ENCODE measurements around the gene ZDHHC14. TPM values are rescaled to one million over a fixed set of nuclear protein-coding genes. Genes with fewer than 3 reads are reported as not detected.

The ZDHHC14 gene
- total RNA-seq, 1 experiment from 2014 or later = 4.9 TPM

DNA sequence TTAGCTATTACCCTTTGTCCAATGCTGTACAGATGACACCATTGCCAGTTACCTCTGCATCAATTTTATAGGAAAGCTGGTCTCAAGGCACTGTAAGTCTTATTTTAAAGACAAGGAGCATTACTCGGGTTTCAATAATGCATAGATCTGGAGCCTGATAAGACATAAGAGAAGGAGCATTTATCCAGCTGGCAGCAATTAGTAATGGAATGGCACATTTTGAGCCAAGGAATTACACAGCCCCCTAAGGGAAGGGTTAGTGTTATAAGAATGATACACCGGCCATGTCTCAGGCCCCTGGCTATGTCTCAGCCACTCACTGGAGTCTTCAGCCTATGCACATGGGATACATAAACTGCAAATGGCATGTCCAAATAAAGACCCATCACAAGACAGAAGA lies 34.6 kb upstream of the ZDHHC14 start:
- H3K27ac ChIP-seq (ENCODE audit: low read length) = no peak overlapping the region
- H3K9me2 ChIP-seq (replicated peaks; ENCODE audit: low read length) = no peaks in the 10 kb centered on the region
- no peak for ATAC-seq
- no peaks in the 10 kb centered on the region for H3K9me3 ChIP-seq (ENCODE audit: low read length)
- intact Hi-C loops (cut with micrococcal nuclease) = no loop called here
- BruUV-seq (replicated peaks) = no TSS peak
- ChIA-PET CTCF (no interaction called here), POLR2A (ENCODE audit: unreplicated experiment) (no interaction called here)
- TF ChIP-seq EZH2phosphoT487 (IDR thresholded peaks at IDR 0.05; ENCODE audit: borderline replicate concordance, low read length) (no peak), EZH2 (IDR thresholded peaks at IDR 0.05; ENCODE audit: low read length, unreplicated experiment) (no peak)
- TF ChIP-seq, protein P1, sequence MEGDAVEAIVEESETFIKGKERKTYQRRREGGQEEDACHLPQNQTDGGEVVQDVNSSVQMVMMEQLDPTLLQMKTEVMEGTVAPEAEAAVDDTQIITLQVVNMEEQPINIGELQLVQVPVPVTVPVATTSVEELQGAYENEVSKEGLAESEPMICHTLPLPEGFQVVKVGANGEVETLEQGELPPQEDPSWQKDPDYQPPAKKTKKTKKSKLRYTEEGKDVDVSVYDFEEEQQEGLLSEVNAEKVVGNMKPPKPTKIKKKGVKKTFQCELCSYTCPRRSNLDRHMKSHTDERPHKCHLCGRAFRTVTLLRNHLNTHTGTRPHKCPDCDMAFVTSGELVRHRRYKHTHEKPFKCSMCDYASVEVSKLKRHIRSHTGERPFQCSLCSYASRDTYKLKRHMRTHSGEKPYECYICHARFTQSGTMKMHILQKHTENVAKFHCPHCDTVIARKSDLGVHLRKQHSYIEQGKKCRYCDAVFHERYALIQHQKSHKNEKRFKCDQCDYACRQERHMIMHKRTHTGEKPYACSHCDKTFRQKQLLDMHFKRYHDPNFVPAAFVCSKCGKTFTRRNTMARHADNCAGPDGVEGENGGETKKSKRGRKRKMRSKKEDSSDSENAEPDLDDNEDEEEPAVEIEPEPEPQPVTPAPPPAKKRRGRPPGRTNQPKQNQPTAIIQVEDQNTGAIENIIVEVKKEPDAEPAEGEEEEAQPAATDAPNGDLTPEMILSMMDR (conservative IDR thresholded peaks at IDR 0.05; ENCODE audit: low read depth, low read length) = no peak
- H3K4me3 ChIP-seq (ENCODE audit: low read length) = no peak overlapping the region
- H4K20me1 ChIP-seq (ENCODE audit: low read length) = no peaks in the 10 kb centered on the region
- DNase-seq = no peak
- no peaks in the 10 kb centered on the region for H3K27me3 ChIP-seq (ENCODE audit: low read length)
- H3K9ac ChIP-seq (ENCODE audit: low read length) = no peak overlapping the region
- no peak overlapping the region for H2AFZ ChIP-seq (ENCODE audit: low read length)
- no peak overlapping the region for H3K4me2 ChIP-seq (ENCODE audit: low read length)
- no peaks in the 10 kb centered on the region for H3K4me1 ChIP-seq (ENCODE audit: insufficient read depth, low read length)
- H3K36me3 ChIP-seq (ENCODE audit: low read depth, low read length) = no peaks in the 10 kb centered on the region
- H3F3A ChIP-seq (ENCODE audit: low read length, unreplicated experiment) = no peaks in the 10 kb centered on the region
- H3K79me2 ChIP-seq (ENCODE audit: low read length) = no peaks in the 10 kb centered on the region

DNA sequence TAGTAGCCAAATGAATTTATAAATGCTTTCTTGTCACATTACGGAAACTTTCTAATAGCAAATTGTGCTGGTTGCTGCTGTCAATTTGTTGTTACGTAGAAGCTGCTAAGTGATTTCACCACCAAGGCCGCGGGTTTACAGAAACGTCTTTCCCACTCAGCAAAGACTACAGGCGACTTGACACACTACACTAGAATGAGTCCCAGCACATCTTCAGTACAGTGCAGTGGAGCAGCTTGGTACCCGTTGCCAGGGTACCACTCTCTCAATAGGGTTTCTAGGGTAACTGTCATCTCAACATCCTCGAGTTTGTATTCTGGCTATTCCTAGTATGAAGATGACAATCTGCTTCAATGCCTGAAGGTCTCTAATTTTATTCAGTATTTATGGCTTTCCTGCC lies 22.7 kb upstream of the ZDHHC14 start:
- Histone ChIP-seq H3K9me2 (replicated peaks; ENCODE audit: low read length) (no peaks in the 10 kb centered on the region), H3K79me2 (ENCODE audit: low read length) (no peaks in the 10 kb centered on the region), H3K27ac (ENCODE audit: low read length) (no peak overlapping the region), H3K9me3 (ENCODE audit: low read length) (no peaks in the 10 kb centered on the region), H4K20me1 (ENCODE audit: low read length) (no peaks in the 10 kb centered on the region), H3K27me3 (ENCODE audit: low read length) (no peaks in the 10 kb centered on the region), H2AFZ (ENCODE audit: low read length) (no peak overlapping the region), H3K36me3 (ENCODE audit: low read depth, low read length) (no peaks in the 10 kb centered on the region), H3K4me2 (ENCODE audit: low read length) (no peak overlapping the region), H3K9ac (ENCODE audit: low read length) (no peak overlapping the region), H3F3A (ENCODE audit: low read length, unreplicated experiment) (no peaks in the 10 kb centered on the region), H3K4me1 (ENCODE audit: insufficient read depth, low read length) (no peaks in the 10 kb centered on the region), H3K4me3 (ENCODE audit: low read length) (no peak overlapping the region)
- ATAC-seq (no peak), DNase-seq (no peak)
- BruUV-seq (replicated peaks) = no TSS peak
- POLR2A ChIA-PET (ENCODE audit: unreplicated experiment) = interaction anchor here (0.6 kb wide), 1 partner anchor 34 kb away, joined by 3 read pairs; no protein-coding TSS in a partner anchor
- intact Hi-C loops (cut with micrococcal nuclease) = no loop called here
- CTCF ChIA-PET = no interaction called here
- TF ChIP-seq, protein P1 (conservative IDR thresholded peaks at IDR 0.05; ENCODE audit: low read depth, low read length) = no peak
- TF ChIP-seq EZH2 (IDR thresholded peaks at IDR 0.05; ENCODE audit: low read length, unreplicated experiment) (no peak), EZH2phosphoT487 (IDR thresholded peaks at IDR 0.05; ENCODE audit: borderline replicate concordance, low read length) (no peak)

GRCh38 chr6:157361886-157362285 lies 19.1 kb upstream of the ZDHHC14 start:
- ChIA-PET POLR2A (ENCODE audit: unreplicated experiment) (no interaction called here), CTCF (no interaction called here)
- H3K27me3 ChIP-seq (ENCODE audit: low read length) = no peaks in the 10 kb centered on the region
- no TSS peak for BruUV-seq (replicated peaks)
- no peak overlapping the region for H3K4me3 ChIP-seq (ENCODE audit: low read length)
- H2AFZ ChIP-seq (ENCODE audit: low read length) = no peak overlapping the region
- DNase-seq (no peak), ATAC-seq (no peak)
- no peaks in the 10 kb centered on the region for H4K20me1 ChIP-seq (ENCODE audit: low read length)
- H3K79me2 ChIP-seq (ENCODE audit: low read length) = no peaks in the 10 kb centered on the region
- H3K9me3 ChIP-seq (ENCODE audit: low read length) = no peaks in the 10 kb centered on the region
- no peaks in the 10 kb centered on the region for H3K9me2 ChIP-seq (replicated peaks; ENCODE audit: low read length)
- no peaks in the 10 kb centered on the region for H3K4me1 ChIP-seq (ENCODE audit: insufficient read depth, low read length)
- TF ChIP-seq, protein P1 (conservative IDR thresholded peaks at IDR 0.05; ENCODE audit: low read depth, low read length) = no peak
- TF ChIP-seq EZH2phosphoT487 (IDR thresholded peaks at IDR 0.05; ENCODE audit: borderline replicate concordance, low read length) (no peak), EZH2 (IDR thresholded peaks at IDR 0.05; ENCODE audit: low read length, unreplicated experiment) (no peak)
- intact Hi-C loops (cut with micrococcal nuclease) = no loop called here
- no peaks in the 10 kb centered on the region for H3F3A ChIP-seq (ENCODE audit: low read length, unreplicated experiment)
- H3K9ac ChIP-seq (ENCODE audit: low read length) = no peak overlapping the region
- H3K27ac ChIP-seq (ENCODE audit: low read length) = no peak overlapping the region
- no peaks in the 10 kb centered on the region for H3K36me3 ChIP-seq (ENCODE audit: low read depth, low read length)
- H3K4me2 ChIP-seq (ENCODE audit: low read length) = no peak overlapping the region

Data from PC-3 (cell line).